Memory B cell (primary cell): ENCODE results near the gene ARMS2.

Experiments
- ATAC-seq: fragments of 150-1000 bp; cut with Tn5 transposase; 2 replicates; pipeline ENCODE4 v1.10.0; 2021; ENCODE audit warnings: low read depth, mild to moderate bottlenecking, moderate library complexity
- DNase-seq, 2 donors: peaks; one replicate each; pipeline ENCODE4 v3.0.0; 2022; ENCODE audit warnings: low spot score in 2 of 2
- H3K27ac Mint-ChIP-seq: one replicate; pipeline ENCODE4 v1.8.0; 2022; ENCODE audit warnings: mild to moderate bottlenecking, moderate library complexity, mixed read lengths
- H3K27me3 Mint-ChIP-seq: one replicate; pipeline ENCODE4 v1.8.0; 2022; ENCODE audit warnings: mixed read lengths
- H3K36me3 Mint-ChIP-seq: one replicate; pipeline ENCODE4 v1.8.0; 2022; ENCODE audit warnings: mild to moderate bottlenecking, mixed read lengths
- H3K4me1 Mint-ChIP-seq: one replicate; pipeline ENCODE4 v1.8.0; 2022; ENCODE audit warnings: mixed read lengths
- H3K4me3 Mint-ChIP-seq: one replicate; pipeline ENCODE4 v1.8.0; 2022; ENCODE audit warnings: mild to moderate bottlenecking, moderate library complexity, mixed read lengths
- H3K9me3 Mint-ChIP-seq: one replicate; pipeline ENCODE4 v1.8.0; 2022; ENCODE audit warnings: mixed read lengths

Gene ARMS2

DNA sequence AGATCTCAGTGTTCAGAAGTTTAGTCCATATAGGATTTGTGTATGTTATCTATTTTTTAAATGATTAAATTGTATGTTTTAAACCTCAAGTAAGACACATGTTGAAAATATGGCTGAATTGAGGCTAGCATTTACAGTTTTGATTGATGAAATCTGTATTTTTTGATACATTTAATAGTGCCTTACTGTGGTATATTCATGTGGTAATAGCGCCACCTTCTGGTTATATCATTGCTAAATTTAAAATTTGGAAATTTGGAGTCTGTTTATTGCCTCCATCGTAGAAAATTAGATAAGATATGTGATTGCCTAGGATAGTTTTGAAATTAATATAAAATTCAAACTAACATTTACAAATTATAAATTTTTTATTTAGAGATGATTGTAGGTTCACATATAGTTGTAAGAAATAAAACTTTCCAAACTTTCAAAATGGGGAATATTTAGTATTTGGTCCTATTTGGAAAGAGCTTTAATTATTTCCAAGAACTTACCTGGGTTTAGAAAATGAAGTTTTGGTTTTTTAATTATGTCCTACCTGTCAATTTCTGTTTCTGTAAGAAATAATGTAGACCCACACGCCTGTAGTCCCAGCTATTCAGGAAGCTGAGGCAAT is 19.1 kb upstream of the ARMS2 start:
- no peak overlapping the region for H3K4me3 Mint-ChIP-seq
- H3K9me3 Mint-ChIP-seq = peaks cover 3% of the 10 kb centered on the region
- ATAC-seq (no peak), DNase-seq (peak in 1 of 2 donors; percentile 36)
- H3K27me3 Mint-ChIP-seq = peaks cover 1% of the 10 kb centered on the region
- peaks cover 5% of the 10 kb centered on the region for H3K36me3 Mint-ChIP-seq
- no peaks in the 10 kb centered on the region for H3K4me1 Mint-ChIP-seq
- H3K27ac Mint-ChIP-seq = no peak overlapping the region

DNA sequence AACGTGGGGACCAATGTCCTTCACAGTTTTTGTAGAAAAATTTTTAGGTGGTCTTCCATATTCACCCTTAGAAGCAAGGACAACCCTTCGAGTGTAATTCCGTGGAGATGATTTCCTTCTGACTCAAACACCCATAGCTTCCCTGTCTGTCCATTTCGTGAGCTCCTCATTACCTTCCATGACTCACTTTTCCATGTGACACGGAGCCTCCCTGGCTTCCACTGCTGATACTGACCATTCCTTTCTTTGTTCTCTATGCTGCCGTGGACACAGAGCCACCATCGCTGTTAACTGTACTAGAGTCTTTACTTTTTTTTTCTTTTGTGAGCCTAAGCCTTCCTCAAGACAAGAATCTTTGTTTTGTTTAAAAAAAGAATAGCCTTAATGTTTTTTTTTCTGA is 12.5 kb upstream of the ARMS2 start:
- DNase-seq (no peak), ATAC-seq (no peak)
- Mint-ChIP-seq H3K9me3 (peaks cover 4% of the 10 kb centered on the region), H3K36me3 (peaks cover 4% of the 10 kb centered on the region), H3K4me3 (no peak overlapping the region), H3K27ac (no peak overlapping the region), H3K27me3 (peaks cover 3% of the 10 kb centered on the region), H3K4me1 (no peaks in the 10 kb centered on the region)

DNA sequence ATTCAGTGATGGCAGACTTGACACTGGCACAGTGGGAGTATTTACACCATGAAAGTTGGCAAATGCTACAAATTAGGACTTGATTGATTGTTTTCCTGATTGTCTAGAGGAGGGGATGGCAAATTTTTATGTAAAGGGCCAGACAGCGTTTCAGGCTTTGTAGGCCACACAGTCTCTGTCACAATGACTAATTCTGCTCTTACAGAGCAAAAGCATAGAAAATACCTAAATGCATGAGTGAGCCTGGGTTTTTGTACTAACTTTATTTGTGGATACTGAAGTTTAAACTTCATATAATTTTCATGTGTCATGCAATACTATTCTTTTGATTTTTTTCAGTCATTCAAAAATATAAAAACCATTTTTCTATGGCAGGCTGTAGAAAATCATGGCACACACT is 9.0 kb upstream of the ARMS2 start:
- DNase-seq (no peak), ATAC-seq (no peak)
- H3K27me3 Mint-ChIP-seq = peaks cover 4% of the 10 kb centered on the region
- H3K9me3 Mint-ChIP-seq = peaks cover under 1% of the 10 kb centered on the region
- no peak overlapping the region for H3K27ac Mint-ChIP-seq
- no peak overlapping the region for H3K4me3 Mint-ChIP-seq
- no peaks in the 10 kb centered on the region for H3K4me1 Mint-ChIP-seq
- no peaks in the 10 kb centered on the region for H3K36me3 Mint-ChIP-seq

DNA sequence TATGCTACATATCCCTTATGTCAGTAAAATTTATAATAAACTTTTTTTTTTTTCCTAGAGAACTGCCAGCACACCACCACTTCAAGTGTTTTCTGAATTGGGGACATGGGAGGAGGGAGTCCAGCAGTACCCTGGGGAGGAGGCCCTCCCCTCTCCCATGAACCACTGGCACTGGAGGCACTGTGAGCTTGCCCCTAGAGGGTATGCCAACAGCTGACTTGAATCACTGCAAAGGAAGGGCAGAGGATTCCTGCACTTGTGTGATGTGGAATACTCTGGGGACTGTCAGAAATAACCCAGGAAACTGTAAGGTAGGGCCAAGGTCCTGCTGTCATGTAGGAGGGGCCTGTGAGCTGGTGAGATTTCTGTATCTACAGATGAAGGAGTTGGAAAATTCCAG is 8.5 kb upstream of the ARMS2 start:
- H3K4me3 Mint-ChIP-seq = no peak overlapping the region
- H3K4me1 Mint-ChIP-seq = no peaks in the 10 kb centered on the region
- H3K9me3 Mint-ChIP-seq = no peaks in the 10 kb centered on the region
- DNase-seq (no peak), ATAC-seq (no peak)
- H3K36me3 Mint-ChIP-seq = no peaks in the 10 kb centered on the region
- H3K27ac Mint-ChIP-seq = no peak overlapping the region
- peaks cover 7% of the 10 kb centered on the region for H3K27me3 Mint-ChIP-seq

DNA sequence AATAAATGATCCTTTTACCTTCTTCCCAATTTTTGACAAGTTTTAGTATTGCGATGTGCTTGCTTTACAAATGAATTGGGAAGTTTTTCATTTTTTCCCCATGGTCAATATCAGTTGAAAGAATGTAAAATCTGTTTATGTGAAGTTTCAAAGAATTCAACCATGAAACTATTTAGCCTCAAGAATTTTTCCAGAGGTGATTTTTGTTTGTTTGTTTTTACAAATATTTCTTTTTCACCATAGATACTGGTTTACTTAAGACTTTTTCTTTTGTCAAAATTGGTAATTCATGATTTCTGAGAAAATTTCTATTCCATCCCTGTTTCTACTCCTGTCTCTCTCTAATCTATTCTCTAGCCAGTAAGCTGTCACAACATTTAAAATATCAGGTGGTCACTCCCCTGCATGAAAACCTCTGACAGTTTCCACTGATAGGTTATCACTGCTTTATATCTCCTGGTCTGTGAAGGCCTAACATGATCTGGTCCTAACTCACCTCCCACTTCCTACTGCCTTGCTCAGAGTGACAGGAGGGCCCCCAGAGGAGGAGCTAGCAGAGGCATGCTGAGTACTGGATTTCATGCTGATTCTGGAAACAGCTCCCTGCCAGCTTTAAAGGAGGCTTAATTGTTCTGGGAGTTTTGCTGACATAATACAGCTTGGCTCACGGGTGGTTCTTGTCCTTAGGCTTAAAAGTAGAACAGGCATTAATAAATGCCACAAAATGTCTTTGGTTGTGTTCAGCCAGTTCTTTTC is 7.6 kb upstream of the ARMS2 start:
- ATAC-seq (no peak), DNase-seq (no peak)
- Mint-ChIP-seq H3K27ac (no peak overlapping the region), H3K4me1 (no peaks in the 10 kb centered on the region), H3K36me3 (no peaks in the 10 kb centered on the region), H3K4me3 (no peak overlapping the region), H3K9me3 (no peaks in the 10 kb centered on the region), H3K27me3 (peaks cover 7% of the 10 kb centered on the region)

DNA sequence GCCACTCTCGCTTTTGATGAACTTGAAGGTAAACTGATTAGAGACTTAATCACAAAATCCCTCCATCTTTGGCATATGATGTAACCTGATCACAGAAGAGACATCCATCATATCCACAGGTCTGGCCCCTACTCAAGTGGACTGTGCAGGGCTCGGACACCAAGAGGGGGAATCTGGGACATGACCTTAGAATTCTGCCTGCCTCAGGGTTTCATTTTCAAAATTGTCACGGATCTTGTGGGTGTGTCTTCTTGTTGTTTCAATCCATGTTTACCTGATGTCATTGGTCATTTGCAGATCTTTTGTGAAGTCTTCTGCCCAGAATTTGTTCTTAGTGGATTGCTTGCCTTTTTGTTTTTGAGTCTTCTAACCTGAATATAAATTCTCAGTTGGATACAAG is 5.9 kb upstream of the ARMS2 start:
- Mint-ChIP-seq H3K27me3 (peaks cover 9% of the 10 kb centered on the region), H3K27ac (no peak overlapping the region), H3K36me3 (no peaks in the 10 kb centered on the region), H3K9me3 (no peaks in the 10 kb centered on the region), H3K4me1 (no peaks in the 10 kb centered on the region), H3K4me3 (no peak overlapping the region)
- ATAC-seq = no peak
- DNase-seq = no peak

DNA sequence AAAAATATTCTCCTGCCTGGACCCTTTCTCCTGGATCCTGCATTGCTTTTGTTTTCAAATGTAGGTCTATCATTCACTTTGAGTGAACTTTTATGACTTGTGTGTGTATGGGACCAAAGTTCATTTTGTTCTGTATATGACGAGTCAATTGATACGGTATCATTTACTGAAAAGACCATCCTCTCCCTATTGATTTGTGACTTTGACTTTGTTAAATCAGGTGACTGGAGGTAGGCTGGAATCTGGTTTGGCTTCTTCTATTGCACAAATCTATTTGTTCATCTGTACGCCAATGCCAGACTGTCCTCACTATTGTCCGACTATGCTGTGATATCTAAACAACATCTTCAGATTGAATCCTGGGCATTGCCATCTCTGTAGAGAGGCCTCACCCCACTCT is 5.3 kb upstream of the ARMS2 start:
- Mint-ChIP-seq H3K36me3 (no peaks in the 10 kb centered on the region), H3K27me3 (peaks cover 9% of the 10 kb centered on the region), H3K27ac (no peak overlapping the region), H3K4me1 (no peaks in the 10 kb centered on the region), H3K4me3 (no peak overlapping the region), H3K9me3 (no peaks in the 10 kb centered on the region)
- ATAC-seq = no peak
- no peak for DNase-seq

DNA sequence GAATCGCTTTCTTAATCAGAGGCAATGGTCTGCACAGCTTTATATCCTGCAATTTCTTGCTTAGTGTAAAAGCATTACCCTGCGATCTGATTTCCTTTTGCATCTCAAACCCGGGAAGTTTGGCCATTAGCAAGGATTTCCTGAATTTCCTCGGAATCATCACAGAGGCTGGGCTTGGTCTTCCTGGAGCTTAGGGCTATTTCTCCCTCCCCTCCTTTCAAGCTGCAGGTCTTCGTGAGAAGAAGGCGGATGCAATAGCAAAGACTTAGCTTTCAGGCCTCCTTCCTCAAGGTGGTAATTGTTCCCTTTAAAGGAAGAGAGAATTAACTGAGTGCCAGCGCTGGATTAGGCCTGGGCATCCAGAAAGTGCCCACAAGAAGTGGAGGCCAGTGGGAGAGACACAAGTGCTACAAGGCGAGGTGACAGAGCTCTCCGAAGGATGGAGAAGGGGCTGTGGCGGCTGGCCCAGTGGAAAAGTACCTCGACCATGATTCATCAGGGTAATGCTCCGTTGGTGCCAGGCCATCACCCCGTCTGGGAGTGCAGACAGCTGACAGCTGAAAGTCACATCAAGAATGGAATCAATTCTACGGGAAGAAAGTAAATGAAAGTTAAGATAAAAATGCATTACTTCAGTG is 4.0 kb upstream of the ARMS2 start:
- Mint-ChIP-seq H3K4me3 (no peak overlapping the region), H3K36me3 (no peaks in the 10 kb centered on the region), H3K9me3 (no peaks in the 10 kb centered on the region), H3K4me1 (no peaks in the 10 kb centered on the region), H3K27me3 (peaks cover 7% of the 10 kb centered on the region), H3K27ac (no peak overlapping the region)
- ATAC-seq (no peak), DNase-seq (no peak)

DNA sequence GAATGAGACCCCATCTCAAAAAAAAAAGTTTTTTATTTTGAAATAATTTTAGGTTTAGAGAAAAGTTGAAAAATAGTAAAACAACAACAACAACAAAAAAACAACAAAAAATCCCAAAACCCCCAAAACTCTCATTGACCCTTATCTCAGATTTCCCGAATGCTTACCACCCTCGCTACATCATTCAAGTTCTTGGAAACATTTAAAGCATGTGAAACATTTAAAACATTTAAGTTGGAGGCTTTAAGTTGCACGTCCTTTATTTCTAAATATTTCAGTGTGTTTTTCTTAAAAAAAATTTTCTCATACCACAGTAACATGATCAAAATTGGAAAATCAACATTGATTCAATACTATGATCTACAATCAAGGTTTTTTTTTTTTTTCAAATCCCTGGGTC is 382 bp upstream of the ARMS2 start:
- H3K4me1 Mint-ChIP-seq = no peaks in the 10 kb centered on the region

DNA sequence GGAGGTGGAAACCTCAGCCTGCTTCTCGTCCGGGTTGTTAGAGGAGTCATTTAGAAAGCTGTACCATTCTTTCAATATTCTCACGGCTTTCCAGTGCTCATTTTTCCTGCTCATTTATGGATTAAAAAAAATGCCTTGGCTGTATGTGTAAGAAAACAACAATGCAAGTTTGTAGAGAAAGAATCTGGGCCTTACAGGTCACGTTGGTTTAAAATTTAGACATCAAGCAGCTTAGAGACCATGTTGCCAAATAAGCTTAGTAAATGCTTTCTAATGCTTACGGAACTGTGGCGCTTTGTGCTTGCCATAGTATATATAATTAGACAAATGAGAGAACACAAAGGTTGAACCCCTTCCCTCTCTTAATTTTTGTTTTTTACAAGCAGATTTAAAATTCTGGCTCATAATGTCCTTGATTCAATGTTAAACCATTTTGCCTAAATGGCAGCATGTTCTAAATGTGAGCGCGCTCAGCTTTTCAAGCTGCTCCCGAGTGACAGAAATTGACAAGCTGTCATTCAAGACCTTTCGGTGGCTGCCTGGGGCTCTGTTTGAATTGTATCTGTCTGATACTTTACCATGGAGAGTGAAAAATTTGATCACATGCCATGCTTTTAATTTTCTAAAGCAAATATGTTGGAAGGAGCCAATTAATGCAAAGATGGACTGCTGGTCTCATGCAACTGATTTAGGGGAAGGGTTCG is 1.1 kb downstream of the ARMS2 start:
- Mint-ChIP-seq H3K27me3 (peaks cover 10% of the 10 kb centered on the region), H3K4me1 (no peaks in the 10 kb centered on the region), H3K9me3 (no peaks in the 10 kb centered on the region), H3K4me3 (no peak overlapping the region), H3K27ac (no peak overlapping the region), H3K36me3 (no peaks in the 10 kb centered on the region)
- ATAC-seq = no peak
- no peak for DNase-seq

More for the DNA sequence above, 382 bp upstream of the ARMS2 start:
- Mint-ChIP-seq H3K36me3 (no peaks in the 10 kb centered on the region), H3K27ac (no peak overlapping the region), H3K27me3 (peaks cover 12% of the 10 kb centered on the region), H3K4me3 (no peak overlapping the region), H3K9me3 (no peaks in the 10 kb centered on the region)
- DNase-seq = no peak
- no peak for ATAC-seq

DNA sequence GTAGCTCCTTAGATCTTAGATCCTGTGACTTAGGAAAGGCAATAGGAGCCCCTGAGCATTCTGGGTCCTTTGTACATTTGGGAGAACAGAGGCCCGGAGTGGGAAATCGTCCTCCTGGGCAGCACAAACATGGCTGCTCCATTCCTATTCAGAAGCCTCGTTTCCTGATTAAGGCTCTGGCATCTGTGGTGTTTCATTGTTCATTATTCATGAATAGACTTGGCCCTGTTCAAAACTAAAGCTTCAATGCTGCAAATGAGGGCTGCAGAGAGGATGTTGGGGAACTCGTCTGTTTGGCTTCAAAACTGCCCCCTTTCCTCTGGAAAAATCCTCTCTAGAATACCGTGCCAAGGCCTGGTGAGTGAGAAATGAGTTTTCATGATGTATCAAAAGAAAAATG is 3.5 kb downstream of the ARMS2 start:
- no peak for ATAC-seq
- Mint-ChIP-seq H3K4me3 (no peak overlapping the region), H3K27me3 (peaks cover 12% of the 10 kb centered on the region)

DNA sequence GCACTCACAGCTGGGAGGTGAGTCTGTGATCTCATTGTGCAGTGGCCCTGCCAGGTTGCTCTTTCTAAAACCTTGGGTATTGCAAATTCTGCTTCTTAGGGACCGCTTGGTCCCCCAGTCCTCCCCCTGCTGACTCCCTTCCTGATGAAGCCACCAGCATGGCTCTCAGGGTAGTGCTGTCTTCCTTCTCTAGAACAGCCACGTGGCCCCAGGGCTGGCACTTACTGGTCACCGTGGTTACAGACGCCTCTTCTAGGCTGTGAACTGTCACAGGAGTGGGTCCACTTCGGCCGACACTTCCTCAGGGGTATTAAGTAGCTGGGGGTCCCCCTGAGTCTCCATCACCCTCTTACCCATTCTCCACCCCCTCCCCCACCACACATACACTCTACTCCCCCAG is 4.2 kb downstream of the ARMS2 start:
- Mint-ChIP-seq H3K4me3 (no peak overlapping the region), H3K9me3 (no peaks in the 10 kb centered on the region), H3K27me3 (peaks cover 15% of the 10 kb centered on the region)

More for the DNA sequence above, 3.5 kb downstream of the ARMS2 start:
- Mint-ChIP-seq H3K27ac (no peak overlapping the region), H3K9me3 (no peaks in the 10 kb centered on the region), H3K36me3 (no peaks in the 10 kb centered on the region), H3K4me1 (peaks cover 3% of the 10 kb centered on the region)
- DNase-seq = no peak

DNA sequence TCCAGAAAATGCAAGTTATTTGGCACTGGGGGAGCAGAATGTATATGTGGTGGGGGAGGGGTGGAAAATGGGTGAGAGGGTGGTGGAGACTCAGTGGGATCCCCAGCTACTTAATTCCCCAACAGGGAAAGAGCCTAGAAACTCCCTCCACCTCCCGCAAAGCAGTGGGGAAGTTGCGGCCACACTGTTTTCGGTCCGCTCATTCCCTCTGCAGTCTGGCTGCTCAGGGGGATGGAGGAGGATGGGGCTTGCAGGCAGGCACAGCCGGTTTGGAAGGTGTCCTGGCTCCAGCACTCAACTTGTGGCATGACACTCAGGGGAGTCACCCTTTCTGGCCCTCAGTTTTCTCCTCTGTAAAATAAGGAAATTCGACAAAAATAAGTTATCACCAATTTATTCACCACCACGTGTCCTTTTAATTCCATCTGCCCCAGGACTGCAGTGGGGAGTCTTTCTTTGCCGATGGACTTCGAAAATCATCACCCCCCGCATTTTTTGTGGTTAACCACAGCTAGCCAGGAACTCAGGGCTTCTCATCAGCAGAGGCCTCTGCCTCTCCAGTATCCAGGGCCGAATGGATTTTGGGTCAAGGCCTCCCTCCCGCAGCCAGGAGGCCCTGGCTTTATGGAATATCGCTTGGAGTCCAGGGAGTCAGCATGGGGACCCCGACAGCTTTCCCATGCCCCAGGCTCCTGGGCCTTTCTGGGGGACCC is 5.3 kb downstream of the ARMS2 start:
- no peak overlapping the region for H3K27ac Mint-ChIP-seq
- no peak for ATAC-seq
- H3K27me3 Mint-ChIP-seq = peaks cover 16% of the 10 kb centered on the region
- no peak overlapping the region for H3K4me3 Mint-ChIP-seq
- no peaks in the 10 kb centered on the region for H3K36me3 Mint-ChIP-seq
- peaks cover 3% of the 10 kb centered on the region for H3K4me1 Mint-ChIP-seq
- H3K9me3 Mint-ChIP-seq = no peaks in the 10 kb centered on the region
- no peak for DNase-seq

More for the DNA sequence above, 4.2 kb downstream of the ARMS2 start:
- H3K27ac Mint-ChIP-seq = no peak overlapping the region
- DNase-seq = no peak
- H3K36me3 Mint-ChIP-seq = no peaks in the 10 kb centered on the region
- no peak for ATAC-seq
- peaks cover 3% of the 10 kb centered on the region for H3K4me1 Mint-ChIP-seq

DNA sequence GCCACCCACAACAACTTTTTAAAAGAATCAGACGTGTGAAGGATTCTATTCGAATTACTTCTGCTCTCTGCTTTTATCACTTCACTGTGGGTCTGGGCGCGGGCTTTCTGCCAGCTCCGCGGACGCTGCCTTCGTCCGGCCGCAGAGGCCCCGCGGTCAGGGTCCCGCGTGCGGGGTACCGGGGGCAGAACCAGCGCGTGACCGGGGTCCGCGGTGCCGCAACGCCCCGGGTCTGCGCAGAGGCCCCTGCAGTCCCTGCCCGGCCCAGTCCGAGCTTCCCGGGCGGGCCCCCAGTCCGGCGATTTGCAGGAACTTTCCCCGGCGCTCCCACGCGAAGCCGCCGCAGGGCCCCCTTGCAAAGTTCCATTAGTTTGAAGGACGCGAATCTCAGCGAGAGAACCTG is 6.4 kb downstream of the ARMS2 start:
- Mint-ChIP-seq H3K27ac (no peak overlapping the region), H3K4me3 (no peak overlapping the region), H3K27me3 (peaks cover 16% of the 10 kb centered on the region), H3K9me3 (no peaks in the 10 kb centered on the region), H3K36me3 (no peaks in the 10 kb centered on the region), H3K4me1 (peaks cover 3% of the 10 kb centered on the region)
- DNase-seq (no peak), ATAC-seq (no peak)
